Mesendoderm (in vitro differentiated cells): ENCODE measurements around the gene CHP1.
A peak's percentile ranks its signal among the peaks of the same experiment; 100 is the strongest.
"Not testable (repeated sequence)": the region's sequence is repeated elsewhere in the genome, so short reads cannot be mapped to it uniquely, and the experiment has no call there.

ENCODE experiments used
- DNase-seq: peaks from one replicate; pipeline ENCODE4 v3.0.0; 2013
- H2AK5ac ChIP-seq: 2 replicates; pipeline ENCODE4 v1.6.1; 2013; ENCODE audit warnings: low read length, inconsistent platforms
- H2BK120ac ChIP-seq: 2 replicates; pipeline ENCODE4 v1.6.1; 2013; ENCODE audit warnings: low read depth, mild to moderate bottlenecking, low read length, moderate library complexity, mixed read lengths
- H2BK15ac ChIP-seq: replicated peaks from 2 replicates; pipeline ENCODE4 v1.6.1; 2013; ENCODE audit warnings: low read depth, mild to moderate bottlenecking, moderate library complexity
- H2BK5ac ChIP-seq: 2 replicates; pipeline ENCODE4 v1.6.1; 2013; ENCODE audit warnings: low read length, inconsistent platforms
- H3K18ac ChIP-seq: 2 replicates; pipeline ENCODE4 v1.6.1; 2013; ENCODE audit warnings: mild to moderate bottlenecking, low read length, mixed read lengths
- H3K23ac ChIP-seq: one replicate; pipeline ENCODE4 v1.6.1; 2013; ENCODE audit warnings: low read length
- H3K27ac ChIP-seq: 2 replicates; pipeline ENCODE4 v1.5.1; 2013; ENCODE audit warnings: low read depth, mild to moderate bottlenecking, inconsistent platforms, low read length, moderate library complexity
- H3K27me3 ChIP-seq: 2 replicates; pipeline ENCODE4 v1.6.1; 2013; ENCODE audit warnings: low read length, control low read depth, mild to moderate bottlenecking, inconsistent platforms; ENCODE audit not compliant: insufficient read depth, poor library complexity
- H3K36me3 ChIP-seq: 2 replicates; pipeline ENCODE4 v1.6.1; 2013; ENCODE audit warnings: low read length, inconsistent platforms; ENCODE audit not compliant: control insufficient read depth, insufficient read depth
- H3K4ac ChIP-seq: one replicate; pipeline ENCODE4 v1.6.1; 2013; ENCODE audit warnings: low read depth, mild to moderate bottlenecking, low read length, moderate library complexity
- H3K4me1 ChIP-seq: 2 replicates; pipeline ENCODE4 v1.6.1; 2013; ENCODE audit warnings: low read depth, low read length, inconsistent platforms; ENCODE audit not compliant: control insufficient read depth
- H3K4me2 ChIP-seq: 2 replicates; pipeline ENCODE4 v1.6.1; 2013; ENCODE audit warnings: low read length
- H3K4me3 ChIP-seq: 2 replicates; pipeline ENCODE4 v1.5.1; 2013; ENCODE audit warnings: mild to moderate bottlenecking, low read length
- H3K56ac ChIP-seq: one replicate; pipeline ENCODE4 v1.6.1; 2013; ENCODE audit warnings: low read length
- H3K79me1 ChIP-seq: 2 replicates; pipeline ENCODE4 v1.6.1; 2013; ENCODE audit warnings: low read length, inconsistent platforms
- H3K79me2 ChIP-seq: 2 replicates; pipeline ENCODE4 v1.6.1; 2013; ENCODE audit warnings: mild to moderate bottlenecking, low read length; ENCODE audit not compliant: control insufficient read depth, insufficient read depth
- H3K9ac ChIP-seq: 2 replicates; pipeline ENCODE4 v1.6.1; 2013; ENCODE audit warnings: low read length, inconsistent platforms
- H4K5ac ChIP-seq: one replicate; pipeline ENCODE4 v1.6.1; 2013; ENCODE audit warnings: low read length
- H4K8ac ChIP-seq: one replicate; pipeline ENCODE4 v1.6.1; 2013; ENCODE audit warnings: low read depth, mild to moderate bottlenecking, control low read depth, low read length, moderate library complexity
- WGBS: extraction: QIAGEN DNeasy Blood & Tissue Kit; methylation state at CpG from one replicate; pipeline ENCODE4 v1.1.7; 2013; ENCODE audit warnings: low lambda C conversion rate, missing lambda C conversion rate; ENCODE audit not compliant: insufficient coverage; ENCODE audit errors: extremely low coverage; 5-methylcytosine and 5-hydroxymethylcytosine counted together

Gene CHP1

GRCh38 chr15:41231422-41232226, 556 bp downstream of the CHP1 start:
- Histone ChIP-seq H2BK120ac (no peak overlapping the region), H3K56ac (peak overlapping the region; percentile 89), H3K4ac (no peak overlapping the region), H2BK15ac (no peak overlapping the region), H4K8ac (no peak overlapping the region), H3K79me1 (peaks cover 8% of the 10 kb centered on the region), H3K27ac (no peak overlapping the region), H3K4me3 (peak overlapping the region; percentile 70), H4K5ac (no peak overlapping the region), H3K9ac (peak overlapping the region; percentile 79), H3K18ac (peak overlapping the region; percentile 31), H3K36me3 (no peaks in the 10 kb centered on the region), H3K23ac (no peak overlapping the region), H3K4me2 (peak overlapping the region; percentile 86), H3K79me2 (peaks cover 10% of the 10 kb centered on the region), H3K27me3 (no peaks in the 10 kb centered on the region), H2AK5ac (no peak overlapping the region), H3K4me1 (no peaks in the 10 kb centered on the region), H2BK5ac (no peak overlapping the region)
- no peak for DNase-seq
- WGBS, result no CpG with 5 or more reads among the region's 28 CpGs

GRCh38 chr15:41233367-41233771, 2.3 kb downstream of the CHP1 start:
- DNase-seq, result no peak
- Histone ChIP-seq H3K79me2 (peaks cover 10% of the 10 kb centered on the region), H2BK120ac (no peak overlapping the region), H2BK15ac (no peak overlapping the region), H3K27ac (no peak overlapping the region), H3K56ac (no peak overlapping the region), H3K4ac (no peak overlapping the region), H3K23ac (no peak overlapping the region), H2BK5ac (no peak overlapping the region), H3K4me2 (no peak overlapping the region), H3K27me3 (no peaks in the 10 kb centered on the region), H3K4me1 (no peaks in the 10 kb centered on the region), H2AK5ac (no peak overlapping the region), H4K5ac (no peak overlapping the region), H3K9ac (no peak overlapping the region), H3K4me3 (no peak overlapping the region), H3K79me1 (peaks cover 8% of the 10 kb centered on the region), H3K18ac (no peak overlapping the region), H4K8ac (no peak overlapping the region), H3K36me3 (no peaks in the 10 kb centered on the region)
- no CpG with 5 or more reads among the region's 1 CpG for WGBS

DNA sequence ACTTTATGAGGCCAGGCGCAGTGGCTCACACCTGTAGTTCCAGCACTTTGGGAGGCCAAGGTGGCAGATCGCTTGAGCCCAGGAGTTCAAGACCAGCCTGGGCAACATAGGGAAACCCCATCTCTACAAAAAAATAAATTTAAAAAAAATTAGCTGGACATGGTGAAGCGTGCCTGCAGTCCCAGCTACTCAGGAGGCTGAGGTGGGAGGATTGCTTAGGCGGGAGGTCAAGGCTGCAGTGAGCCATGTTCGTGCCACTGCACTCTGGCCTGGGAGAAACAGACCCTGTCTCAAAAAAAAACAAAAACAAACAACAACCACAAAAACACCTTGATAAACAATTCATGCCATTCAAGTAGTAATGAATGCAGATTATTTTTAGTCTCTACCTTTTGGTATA, 4.2 kb downstream of the CHP1 start:
- not testable (repeated sequence) for H3K27ac ChIP-seq, H3K4me2 ChIP-seq, H3K79me1 ChIP-seq, H3K36me3 ChIP-seq, H3K4me1 ChIP-seq, H3K79me2 ChIP-seq, H3K18ac ChIP-seq, H3K56ac ChIP-seq, H3K23ac ChIP-seq, H3K27me3 ChIP-seq, H4K8ac ChIP-seq, H3K4me3 ChIP-seq, H4K5ac ChIP-seq, H3K9ac ChIP-seq, H2BK5ac ChIP-seq, H2AK5ac ChIP-seq, H2BK15ac ChIP-seq, H2BK120ac ChIP-seq, H3K4ac ChIP-seq, DNase-seq
- WGBS, result no CpG with 5 or more reads among the region's 5 CpGs

DNA sequence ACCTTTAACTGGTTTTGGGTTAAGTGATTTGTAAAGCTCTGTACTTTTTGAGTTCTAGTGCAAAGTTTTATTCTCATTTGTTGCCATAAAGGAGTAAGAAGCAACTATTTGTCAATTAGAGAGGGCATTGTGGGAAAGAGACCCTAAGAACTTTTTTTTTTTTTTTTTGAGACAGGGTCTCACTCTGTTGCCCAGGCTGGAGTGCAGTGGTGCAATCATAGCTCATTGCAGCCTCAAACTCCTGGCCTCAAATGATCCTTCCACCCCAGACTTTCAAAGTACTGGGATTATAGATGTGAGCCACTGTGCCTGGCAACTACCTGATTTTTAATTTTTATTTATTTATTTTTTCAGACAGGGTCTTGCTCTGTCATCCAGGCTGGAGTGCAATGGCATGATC, 4.9 kb downstream of the CHP1 start:
- Histone ChIP-seq H3K4me1 (no peaks in the 10 kb centered on the region), H4K5ac (no peak overlapping the region), H3K18ac (no peak overlapping the region), H3K79me2 (peaks cover 10% of the 10 kb centered on the region), H3K27ac (no peak overlapping the region), H4K8ac (no peak overlapping the region), H3K4me3 (no peak overlapping the region), H3K27me3 (no peaks in the 10 kb centered on the region), H2BK15ac (no peak overlapping the region), H3K79me1 (peaks cover 8% of the 10 kb centered on the region), H3K23ac (no peak overlapping the region), H3K4ac (no peak overlapping the region), H2BK5ac (no peak overlapping the region), H2BK120ac (no peak overlapping the region), H3K4me2 (no peak overlapping the region), H3K9ac (no peak overlapping the region), H2AK5ac (no peak overlapping the region), H3K56ac (no peak overlapping the region), H3K36me3 (no peaks in the 10 kb centered on the region)
- no peak for DNase-seq

DNA sequence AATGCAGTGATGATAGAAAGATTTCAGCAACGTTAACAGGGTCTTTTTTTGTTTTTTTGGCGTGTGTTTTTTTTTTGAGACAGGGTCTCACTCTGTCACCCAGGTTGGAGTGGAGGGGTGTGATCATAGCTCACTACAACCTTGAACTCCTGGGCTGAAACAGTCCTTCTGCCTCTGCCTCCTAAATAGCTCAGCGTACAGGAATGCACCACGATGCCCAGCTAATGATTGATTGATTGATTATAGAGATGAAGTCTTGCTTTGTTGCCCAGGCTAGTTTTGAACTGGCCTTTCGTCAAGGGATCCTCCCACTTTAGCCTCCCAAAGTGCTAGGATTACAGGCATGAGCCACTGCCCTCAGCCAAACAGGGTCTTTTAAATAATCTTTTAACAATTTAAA, 7.0 kb downstream of the CHP1 start:
- Histone ChIP-seq H3K4me3 (no peak overlapping the region), H3K23ac (no peak overlapping the region), H3K27me3 (no peaks in the 10 kb centered on the region), H3K27ac (no peak overlapping the region), H3K4me2 (no peak overlapping the region), H4K8ac (no peak overlapping the region), H3K4me1 (no peaks in the 10 kb centered on the region), H3K4ac (no peak overlapping the region), H4K5ac (no peak overlapping the region), H3K18ac (no peak overlapping the region), H3K56ac (no peak overlapping the region), H2BK15ac (no peak overlapping the region), H2BK5ac (no peak overlapping the region), H3K79me2 (peaks cover 2% of the 10 kb centered on the region), H3K36me3 (no peaks in the 10 kb centered on the region), H3K79me1 (peaks cover 2% of the 10 kb centered on the region), H3K9ac (no peak overlapping the region), H2BK120ac (no peak overlapping the region), H2AK5ac (no peak overlapping the region)
- no CpG with 5 or more reads among the region's 5 CpGs for WGBS
- DNase-seq, result no peak
